Inflammatory macrophage treated with lipopolysaccharide for 4 hours (primary cell): ENCODE results near the gene SHISA4.
A peak's percentile ranks its signal among the peaks of the same experiment; 100 is the strongest.
"Not testable (repeated sequence)": the region's sequence is repeated elsewhere in the genome, so short reads cannot be mapped to it uniquely, and the experiment has no call there.

Experiments used
- DNase-seq: peaks from one replicate; pipeline ENCODE4 v3.0.0-alpha.2; 2020

Gene SHISA4

GRCh38 chr1:201888282-201889089 lies at the start of gene SHISA4:
TSS of gene SHISA4 (plus strand) at chr1:201888898. CDS start at chr1:201888995, 97 bp downstream.
- peak; percentile 29 for DNase-seq

- DNase-seq, result not testable (repeated sequence)
Measured at GRCh38 chr1:201839089-201839488, 49.6 kb upstream of the SHISA4 start.

- no peak for DNase-seq
Measured at GRCh38 chr1:201840055-201840454, 48.6 kb upstream of the SHISA4 start.

- DNase-seq, result no peak
Measured at GRCh38 chr1:201840490-201840889, 48.2 kb upstream of the SHISA4 start.

GRCh38 chr1:201841265-201841912 lies 47.3 kb upstream of the SHISA4 start:
- DNase-seq, result no peak

GRCh38 chr1:201842472-201843027 lies 46.1 kb upstream of the SHISA4 start:
- peak; percentile 45 for DNase-seq

GRCh38 chr1:201845331-201846083 lies 43.2 kb upstream of the SHISA4 start:
- DNase-seq, result no peak

GRCh38 chr1:201847150-201847549 lies 41.5 kb upstream of the SHISA4 start:
- DNase-seq, result no peak

GRCh38 chr1:201848230-201848629 lies 40.5 kb upstream of the SHISA4 start:
- DNase-seq, result no peak

- no peak for DNase-seq
Measured at GRCh38 chr1:201849372-201850052, 39.2 kb upstream of the SHISA4 start.

GRCh38 chr1:201850053-201850397 lies 38.7 kb upstream of the SHISA4 start:
- DNase-seq, result no peak

GRCh38 chr1:201851949-201852348 lies 36.7 kb upstream of the SHISA4 start:
- no peak for DNase-seq

GRCh38 chr1:201856722-201857121 lies 32.0 kb upstream of the SHISA4 start:
- not testable (repeated sequence) for DNase-seq

- DNase-seq, result no peak
Measured at GRCh38 chr1:201859424-201859823, 29.3 kb upstream of the SHISA4 start.

- DNase-seq, result no peak
Measured at GRCh38 chr1:201861448-201861847, 27.2 kb upstream of the SHISA4 start.

GRCh38 chr1:201870397-201870796 lies 18.3 kb upstream of the SHISA4 start:
- DNase-seq, result no peak

- no peak for DNase-seq
Measured at GRCh38 chr1:201874672-201875071, 14.0 kb upstream of the SHISA4 start.

GRCh38 chr1:201876148-201876818 lies 12.4 kb upstream of the SHISA4 start:
- no peak for DNase-seq

GRCh38 chr1:201877877-201878401 lies 10.8 kb upstream of the SHISA4 start:
- peak; percentile 46 for DNase-seq

- DNase-seq, result peak; percentile 10
Measured at GRCh38 chr1:201880928-201881571, 7.6 kb upstream of the SHISA4 start.

GRCh38 chr1:201881617-201882016 lies 7.1 kb upstream of the SHISA4 start:
- DNase-seq, result no peak
